ENCODE data around the gene HPS4. TPM values are rescaled to one million over a fixed set of nuclear protein-coding genes. Genes with fewer than 3 reads are reported as not detected.

Gene HPS4
- polyA plus RNA-seq, 4 donors: 23.0 to 39.0 (median 31.9) TPM

DNA sequence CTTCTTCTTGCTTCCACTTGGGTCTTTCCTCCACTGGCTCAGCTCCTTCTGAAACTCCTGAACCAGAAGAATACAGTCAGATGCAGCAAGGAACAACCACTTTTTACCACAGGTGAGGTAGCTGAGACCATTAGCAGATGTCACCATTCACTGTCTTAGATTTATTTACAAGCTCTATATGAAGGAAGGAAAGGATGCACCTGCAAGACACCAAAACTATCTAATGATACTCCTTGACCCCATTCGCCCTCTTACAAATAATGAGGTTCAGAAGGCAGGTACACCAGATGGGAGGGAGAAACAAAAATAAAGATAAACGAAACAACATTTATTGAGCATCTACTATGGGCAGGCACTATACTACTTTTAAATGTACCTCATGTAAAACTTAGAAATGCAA lies 18.4 kb upstream of the HPS4 start:
- DNase-seq (ENCODE audit: low read depth in 4 of 4, low spot score in 3 of 4): no peak

DNA sequence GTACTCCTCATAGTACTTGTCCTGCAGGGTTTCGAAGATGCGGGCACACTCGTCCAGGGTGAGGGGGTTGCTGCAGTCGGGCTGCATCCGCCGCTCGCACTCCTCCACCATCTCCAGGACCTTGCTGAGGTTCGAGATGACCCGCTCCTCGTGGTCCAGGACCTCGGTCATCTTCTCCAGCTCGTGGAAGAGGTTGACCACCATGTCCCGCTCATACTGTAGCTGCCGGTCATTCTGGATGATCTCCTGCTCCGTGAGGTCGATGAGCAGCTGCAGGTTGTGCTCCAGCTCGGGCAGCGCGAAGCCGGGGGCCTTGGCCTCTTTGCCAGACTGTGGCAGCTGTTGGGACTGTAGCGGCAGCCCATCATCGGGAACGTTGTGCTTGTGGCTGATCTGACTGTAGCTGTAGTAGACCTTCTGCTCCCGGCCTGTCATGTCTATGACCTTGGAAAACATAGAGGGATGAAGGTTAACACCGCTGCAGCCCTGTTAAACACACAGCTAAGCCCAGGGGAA lies 15.7 kb upstream of the HPS4 start:
- DNase-seq (ENCODE audit: low read depth in 4 of 4, low spot score in 3 of 4): no peak

DNA sequence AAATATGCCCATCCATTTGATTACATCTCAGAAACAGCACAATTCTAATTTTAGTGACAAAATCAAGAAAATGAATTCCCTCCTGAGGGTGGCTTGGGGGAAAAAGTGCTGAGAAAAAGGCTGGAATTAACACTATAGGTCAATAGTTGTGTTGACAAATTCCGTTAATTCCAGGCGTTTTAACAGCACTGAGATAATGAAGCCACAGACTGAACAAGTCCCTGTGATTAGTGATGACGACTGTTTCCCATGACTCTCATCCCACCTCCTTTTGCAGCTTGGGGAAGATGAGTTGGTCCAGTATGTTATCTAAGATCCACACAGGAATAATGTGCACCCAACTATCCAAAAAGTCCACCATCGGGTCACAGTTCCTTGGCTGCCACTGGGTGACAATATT lies 12.9 kb upstream of the HPS4 start:
- DNase-seq (ENCODE audit: low read depth in 4 of 4, low spot score in 3 of 4): no peak

DNA sequence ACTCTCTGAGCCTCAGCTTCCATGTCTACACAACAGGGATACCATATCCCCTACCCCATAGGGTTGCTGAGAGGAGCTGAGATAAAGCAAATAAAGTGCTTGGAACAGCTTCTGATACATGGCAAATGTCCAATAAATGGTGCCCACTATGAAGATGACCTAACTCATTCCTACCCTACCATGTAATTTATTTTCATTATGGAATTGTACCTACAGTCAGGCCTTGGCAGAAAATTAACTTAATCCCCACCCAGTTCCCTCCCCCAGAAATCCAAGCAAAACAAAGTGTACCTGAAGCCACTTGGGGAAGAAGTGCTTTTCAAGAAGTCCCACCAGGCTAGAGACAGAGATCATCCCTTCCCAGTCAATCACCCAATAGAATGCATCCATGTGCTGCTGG lies 10.9 kb upstream of the HPS4 start:
- DNase-seq (ENCODE audit: low read depth in 4 of 4, low spot score in 3 of 4): no peak

DNA sequence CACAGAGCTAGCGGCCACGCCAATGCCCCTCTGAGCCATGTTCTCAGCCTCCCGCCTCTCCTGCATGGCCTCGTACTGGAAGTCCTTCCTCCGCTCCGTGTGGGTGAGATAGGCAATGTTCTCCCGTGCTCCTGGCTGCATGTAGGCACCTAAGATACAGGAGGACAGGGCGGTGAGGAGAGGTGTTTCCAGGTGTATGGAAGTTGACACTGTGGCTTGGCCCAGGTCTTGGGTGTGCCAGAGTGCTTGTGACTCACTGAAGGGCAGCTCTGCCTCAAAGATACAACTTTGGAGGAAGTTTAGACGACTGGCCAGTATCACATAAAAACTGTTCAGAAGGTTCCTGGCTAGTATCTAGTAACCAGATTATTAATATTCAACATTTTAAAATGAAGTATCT lies 8.6 kb upstream of the HPS4 start:
- DNase-seq (ENCODE audit: low read depth in 4 of 4, low spot score in 3 of 4): no peak

DNA sequence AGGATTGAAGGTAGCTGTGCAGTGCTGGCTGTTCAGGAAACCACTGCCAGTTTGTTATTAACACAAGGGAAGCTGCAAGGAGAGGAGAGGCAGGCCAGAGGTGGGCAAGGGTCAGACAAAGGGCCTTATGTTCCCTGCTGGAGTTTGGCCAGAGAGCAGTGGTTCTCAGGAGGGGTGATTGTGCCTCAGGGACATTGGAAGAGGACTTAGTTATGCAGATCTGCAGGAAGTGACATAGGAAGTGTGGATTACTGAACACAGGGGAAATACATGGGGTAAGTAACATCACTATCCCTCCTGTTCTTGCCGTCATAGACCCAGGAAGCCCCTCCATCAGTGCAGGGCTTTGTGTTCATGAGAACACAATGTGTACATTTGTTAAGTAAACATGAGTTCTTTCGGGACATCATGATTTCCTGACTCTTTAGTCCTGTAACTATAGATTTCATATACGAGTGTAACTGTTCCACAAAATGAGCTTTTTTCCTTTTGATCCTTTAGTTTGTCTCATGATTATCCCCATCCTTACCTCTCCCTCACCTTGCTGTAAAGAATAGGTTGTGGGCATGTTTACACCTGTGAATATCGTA lies 6.0 kb upstream of the HPS4 start:
- DNase-seq (ENCODE audit: low read depth in 4 of 4, low spot score in 3 of 4): no peak

DNA sequence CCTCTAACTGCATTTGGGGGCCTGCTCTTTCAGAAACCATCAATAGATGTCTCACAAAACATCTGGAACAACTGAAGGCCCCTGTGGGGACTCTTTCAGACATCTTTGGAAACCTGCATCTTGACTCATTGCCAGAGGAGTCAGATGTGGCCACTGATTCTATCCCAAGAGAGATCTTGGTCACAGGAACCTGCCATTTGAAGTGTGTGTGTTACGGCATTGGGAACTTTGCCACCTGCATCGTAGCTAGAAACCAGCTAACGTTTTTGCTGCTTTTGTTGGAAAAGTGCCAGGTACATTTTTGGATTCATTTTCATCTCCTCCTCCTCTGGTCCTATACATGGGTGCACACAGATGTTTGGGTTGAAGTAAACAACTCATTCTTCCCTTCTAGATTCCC lies 4.4 kb upstream of the HPS4 start:
- no peak for DNase-seq (ENCODE audit: low read depth in 4 of 4, low spot score in 3 of 4)

DNA sequence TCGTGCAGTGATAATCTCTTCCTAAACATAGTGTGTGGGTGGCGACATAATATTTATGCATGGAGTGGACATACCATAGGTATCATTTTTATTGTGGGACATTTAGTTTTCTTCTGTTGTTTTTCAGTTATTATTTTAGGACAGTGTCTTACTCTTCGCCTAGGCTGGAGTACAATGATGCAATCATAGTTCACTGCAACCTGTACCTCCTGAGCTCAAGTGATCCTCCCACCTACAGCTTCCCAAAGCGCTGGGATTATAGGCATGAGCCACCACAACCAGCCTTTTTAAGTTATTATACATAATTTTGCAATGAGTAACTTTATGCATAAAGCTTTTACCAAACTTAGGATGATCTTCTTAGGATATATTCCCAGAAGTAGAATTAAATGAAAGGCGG lies 2.8 kb upstream of the HPS4 start:
- DNase-seq (ENCODE audit: low read depth in 4 of 4, low spot score in 3 of 4): no peak

DNA sequence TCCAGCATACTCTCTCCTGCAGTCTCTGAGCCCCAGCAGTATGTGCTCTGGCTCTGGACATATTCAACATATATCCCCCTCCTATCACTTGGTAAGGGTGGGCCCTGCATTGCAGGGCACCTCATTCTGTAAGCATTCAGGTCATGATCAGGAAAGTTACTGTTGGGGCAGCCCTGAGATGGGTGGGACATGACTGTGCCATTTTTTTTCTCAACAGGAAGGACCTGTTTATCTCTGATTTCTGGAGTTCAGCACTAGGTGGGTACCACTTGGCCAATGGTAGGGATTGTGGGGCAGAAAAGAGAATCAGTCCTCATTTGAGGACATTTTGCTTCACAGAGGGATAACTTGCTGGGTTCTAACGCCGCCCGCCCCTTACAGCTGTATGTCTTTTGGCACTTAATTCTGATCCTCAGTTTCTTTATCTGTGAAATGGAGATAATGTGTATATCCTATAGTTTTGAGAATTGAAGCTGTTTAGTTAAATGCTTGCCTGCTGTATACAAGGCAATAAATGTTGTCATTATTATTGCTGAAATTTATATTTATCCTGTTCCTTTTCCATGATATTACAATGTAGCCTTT lies 2.3 kb upstream of the HPS4 start:
- DNase-seq (ENCODE audit: low read depth in 4 of 4, low spot score in 3 of 4): no peak

DNA sequence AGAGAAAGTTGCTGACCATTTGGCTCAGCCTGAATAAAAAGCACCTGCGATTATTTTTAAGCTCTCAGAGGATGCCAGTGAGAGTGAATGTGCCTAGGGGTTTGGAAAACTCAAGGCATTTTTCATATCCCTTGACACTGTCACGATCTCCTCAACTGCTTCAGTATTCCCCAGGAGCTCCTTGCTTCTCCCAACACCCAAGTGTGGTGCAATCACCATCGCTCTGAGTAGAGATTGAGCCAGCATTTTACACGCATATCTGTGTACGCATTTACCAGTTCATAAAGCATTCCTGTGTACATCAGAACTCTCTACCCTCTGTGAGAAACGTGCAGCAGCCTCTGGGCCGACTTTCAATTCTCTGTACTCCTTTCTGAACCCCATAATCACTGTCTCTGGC lies 1.4 kb upstream of the HPS4 start:
- DNase-seq (ENCODE audit: low read depth in 4 of 4, low spot score in 3 of 4): no peak

DNA sequence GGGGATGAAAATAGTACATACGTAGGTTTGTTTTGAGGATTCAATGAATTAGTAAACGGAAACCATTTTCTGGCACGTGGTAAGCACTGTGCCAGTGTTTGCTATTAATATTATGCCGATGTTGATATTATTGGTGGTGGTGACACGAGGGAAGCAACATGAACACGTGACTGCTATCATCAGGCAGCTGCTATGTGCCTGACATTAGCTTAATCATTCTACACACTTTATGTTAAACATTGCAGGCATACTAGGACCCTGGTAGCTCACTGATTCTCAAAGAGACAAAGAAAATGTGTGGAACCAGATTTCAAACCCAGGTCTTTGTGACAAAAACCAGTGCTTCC lies 750 bp upstream of the HPS4 start:
- DNase-seq (ENCODE audit: low read depth in 4 of 4, low spot score in 3 of 4): no peak

DNA sequence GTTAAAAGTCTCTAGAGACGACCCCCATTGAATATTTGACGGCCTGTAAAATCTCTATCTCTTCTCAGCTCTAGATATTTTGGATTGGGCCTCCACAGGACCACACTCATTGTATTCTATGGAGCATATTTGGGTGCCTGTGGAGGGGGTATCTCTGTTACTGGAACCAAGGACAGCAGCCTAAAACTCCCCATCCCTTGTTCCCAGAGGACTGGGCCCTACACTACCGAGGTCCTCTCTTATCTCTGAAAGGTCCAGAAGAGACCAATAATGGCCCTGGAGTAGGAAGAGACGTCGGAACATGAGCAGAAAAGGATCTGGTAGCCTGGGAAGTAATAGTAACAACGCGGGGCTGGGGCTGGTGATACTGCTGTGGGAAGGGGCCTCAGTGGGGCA lies 542 bp downstream of the HPS4 start:
- no peak for DNase-seq (ENCODE audit: low read depth in 4 of 4, low spot score in 3 of 4)

DNA sequence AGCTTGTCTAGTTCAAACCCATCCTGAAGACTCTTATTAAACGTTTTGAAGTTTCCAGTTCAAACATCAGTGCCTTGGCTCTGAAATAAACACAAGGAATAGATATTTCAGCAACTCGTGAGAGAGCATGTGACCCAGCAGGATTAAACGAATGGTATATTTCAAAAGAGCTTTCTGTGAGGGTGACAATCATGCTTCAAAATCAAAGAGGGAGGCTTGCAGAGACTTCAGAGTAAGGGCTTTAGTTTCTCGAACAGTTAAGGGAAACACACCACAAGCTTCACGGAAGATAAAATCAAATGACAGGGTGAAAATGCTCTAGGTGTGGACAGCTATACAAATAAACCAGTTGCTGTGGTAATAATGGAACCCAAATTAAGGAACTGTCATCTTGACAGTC lies 1.4 kb downstream of the HPS4 start:
- no peak for DNase-seq (ENCODE audit: low read depth in 4 of 4, low spot score in 3 of 4)

DNA sequence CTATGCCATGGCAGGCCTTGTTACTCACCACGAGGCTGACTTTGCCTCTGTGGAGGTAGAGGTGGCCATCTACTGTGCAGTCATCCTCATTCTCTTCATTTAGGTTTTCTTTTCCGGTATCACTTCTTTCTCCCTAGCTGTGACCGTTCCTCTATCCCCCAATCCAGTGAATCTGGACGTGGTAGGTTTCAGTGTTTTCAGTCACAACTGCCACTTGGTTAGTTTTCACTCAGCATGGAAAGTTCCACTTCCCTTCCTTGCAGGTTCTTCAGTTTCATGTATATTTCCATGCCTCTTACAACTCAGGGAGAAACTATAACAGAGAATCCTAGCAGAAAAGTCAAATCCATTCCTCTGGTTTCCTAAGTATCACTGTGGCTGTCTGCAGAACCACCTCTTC lies 1.9 kb downstream of the HPS4 start:
- DNase-seq (ENCODE audit: low read depth in 4 of 4, low spot score in 3 of 4): no peak

DNA sequence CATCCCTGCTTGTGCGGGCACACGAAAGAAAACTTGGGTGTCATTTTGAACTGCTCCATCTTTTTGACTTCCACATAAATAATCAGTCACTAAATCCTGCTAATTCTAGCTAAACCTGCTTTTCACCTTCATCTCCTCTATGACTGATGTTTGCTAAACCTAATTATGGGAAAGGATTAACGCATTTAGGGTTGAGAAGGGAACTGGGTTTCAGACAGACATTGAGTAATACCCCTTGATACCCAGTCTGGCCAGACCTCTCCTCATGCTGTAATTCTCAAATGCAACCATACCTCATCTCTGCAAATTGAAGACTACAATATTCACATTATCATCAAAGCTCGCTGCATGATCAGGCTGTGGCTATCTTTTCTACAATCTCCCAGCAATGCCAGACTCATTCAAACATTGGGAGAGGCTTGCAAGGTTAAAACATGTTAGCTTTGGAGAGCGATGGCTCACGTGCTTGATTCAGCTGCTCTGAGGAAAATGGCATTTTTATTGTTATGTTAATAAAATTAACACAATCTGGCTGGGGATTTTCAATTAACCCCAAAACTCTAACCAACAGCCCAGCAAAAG lies 2.4 kb downstream of the HPS4 start:
- DNase-seq (ENCODE audit: low read depth in 4 of 4, low spot score in 3 of 4): no peak

DNA sequence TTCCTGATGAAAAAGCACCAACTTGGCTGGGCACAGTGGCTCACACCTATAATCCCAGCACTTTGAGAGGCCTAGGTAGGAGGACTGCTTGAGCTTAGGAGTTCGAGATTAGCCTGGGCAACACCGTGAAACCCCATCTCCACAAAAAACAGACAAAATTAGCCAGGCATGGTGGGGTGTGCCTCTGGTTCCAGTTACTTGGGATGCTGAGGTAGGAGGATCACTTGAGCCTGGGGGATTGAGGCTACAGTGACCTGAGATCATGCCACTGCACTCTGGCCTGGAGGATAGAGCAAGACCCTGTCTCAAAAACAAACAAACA lies 3.0 kb downstream of the HPS4 start:
- no peak for DNase-seq (ENCODE audit: low read depth in 4 of 4, low spot score in 3 of 4)

DNA sequence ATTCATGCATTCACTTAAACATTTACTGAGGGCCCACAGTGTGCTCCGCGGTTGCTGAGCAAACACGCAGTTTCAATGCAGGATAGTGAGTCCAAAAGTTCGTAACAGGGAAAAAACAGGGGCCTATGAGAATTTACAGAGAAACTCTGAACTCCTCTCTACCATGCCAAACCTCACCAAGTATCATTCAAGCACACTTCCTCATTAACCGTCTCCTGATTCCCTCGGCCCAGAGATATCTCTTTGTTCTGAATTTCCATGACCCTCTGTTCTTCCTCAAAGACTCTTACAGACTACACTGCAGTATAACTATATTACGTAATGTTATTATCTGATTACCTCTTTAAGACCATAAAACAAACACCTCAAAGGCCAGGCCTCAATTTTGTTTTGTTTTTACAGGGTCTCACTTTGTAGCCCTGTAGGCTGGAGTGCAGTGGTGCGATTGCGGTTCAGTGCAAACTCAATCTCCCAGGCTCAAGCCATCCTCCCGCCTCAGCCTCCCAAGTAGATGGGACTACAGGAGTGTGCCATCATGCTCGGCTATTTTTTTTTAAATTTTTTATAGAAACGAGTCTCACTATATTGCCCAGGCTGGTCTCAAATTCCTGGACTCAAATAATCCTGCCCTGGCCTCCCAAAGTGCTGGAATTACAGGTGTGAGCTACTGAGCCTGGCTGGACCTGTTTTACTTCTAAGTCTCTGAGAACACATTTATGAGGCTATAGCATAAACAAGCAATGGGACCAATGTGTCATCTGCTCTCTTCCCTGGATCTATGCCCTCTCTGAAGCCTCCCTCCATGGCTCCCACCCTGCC lies 3.6 kb downstream of the HPS4 start:
- no peak for DNase-seq (ENCODE audit: low read depth in 4 of 4, low spot score in 3 of 4)

DNA sequence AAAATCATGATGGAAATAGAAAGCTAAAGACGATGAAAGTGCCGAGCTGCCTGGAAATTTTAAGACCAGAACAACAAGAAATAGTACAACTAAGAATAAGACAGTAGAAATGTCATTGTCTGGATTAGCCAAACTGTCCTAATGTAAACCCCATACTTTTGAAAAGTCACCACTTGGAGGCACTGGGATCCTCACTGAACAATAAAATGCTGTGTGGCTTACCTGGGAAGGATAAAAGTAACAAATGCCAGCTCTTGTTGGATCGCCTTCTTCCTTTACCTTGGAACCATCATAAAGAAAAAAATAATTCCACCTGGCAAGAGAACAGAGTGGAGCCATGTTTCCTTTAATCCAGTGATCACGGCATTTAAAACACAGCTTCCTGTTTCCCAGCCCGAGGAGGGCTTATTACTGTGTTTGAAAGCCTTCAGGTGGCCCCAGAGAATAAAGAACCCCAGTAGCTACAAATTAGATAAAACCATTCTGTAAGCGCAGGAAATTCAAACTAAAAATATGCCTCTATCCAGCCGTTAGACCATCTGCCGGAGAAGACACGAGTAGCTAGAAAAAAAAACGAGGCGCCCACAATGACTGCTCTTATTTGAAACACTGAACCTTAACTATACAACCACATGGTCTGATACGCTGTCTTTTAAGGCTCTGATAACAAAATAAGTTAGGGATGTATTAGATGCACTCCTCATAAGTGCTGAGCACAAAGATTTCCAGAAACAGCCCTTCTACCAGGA lies 4.4 kb downstream of the HPS4 start:
- DNase-seq (ENCODE audit: low read depth in 4 of 4, low spot score in 3 of 4): no peak

DNA sequence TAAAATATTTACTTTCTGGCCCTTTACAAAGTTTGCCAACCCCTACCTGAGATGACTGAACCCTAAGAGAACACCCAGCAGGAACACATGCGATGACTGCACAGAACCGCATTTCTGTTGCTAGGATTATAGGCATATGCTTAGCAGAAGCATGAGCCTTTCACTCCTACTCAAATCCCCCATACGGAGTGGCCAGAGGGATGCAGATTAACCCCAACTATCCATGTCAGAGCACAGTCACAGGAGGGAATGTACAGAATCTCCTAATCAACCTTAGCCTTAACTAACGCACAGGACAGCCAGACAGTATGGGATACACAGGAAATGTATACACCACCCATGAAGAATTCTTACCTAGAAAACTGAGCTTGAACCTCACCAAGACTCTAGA lies 6.2 kb downstream of the HPS4 start:
- DNase-seq (ENCODE audit: low read depth in 4 of 4, low spot score in 3 of 4): no peak

DNA sequence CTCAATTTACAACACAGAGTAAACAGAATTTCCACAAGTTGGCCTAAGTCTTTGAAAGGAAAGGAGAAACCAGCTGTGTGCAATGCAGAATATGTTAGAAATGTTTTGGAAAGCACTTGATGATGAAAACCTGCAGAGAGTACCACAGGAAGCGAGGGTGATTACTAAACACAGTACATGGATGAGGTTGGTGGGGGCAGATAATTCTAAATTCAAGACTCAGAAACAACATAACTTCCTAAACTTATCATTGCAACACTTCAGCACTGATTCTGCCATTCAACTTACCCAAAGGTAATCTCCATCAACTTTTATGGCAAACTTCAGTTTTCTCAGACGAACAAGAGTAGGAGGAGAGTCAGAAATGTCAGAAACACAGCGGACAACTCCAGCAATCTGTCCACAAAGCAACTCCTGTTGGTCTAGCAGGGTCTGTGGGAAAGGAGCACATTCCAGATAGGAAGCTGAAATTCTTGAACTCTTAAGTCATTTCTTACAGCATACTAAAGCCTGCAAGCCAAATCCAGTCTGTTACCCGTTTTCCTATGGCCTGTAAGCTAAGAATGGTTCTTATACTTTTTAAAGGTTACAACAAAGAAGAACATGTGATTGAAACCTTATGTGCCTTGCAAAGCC lies 6.8 kb downstream of the HPS4 start:
- no peak for DNase-seq (ENCODE audit: low read depth in 4 of 4, low spot score in 3 of 4)

DNA sequence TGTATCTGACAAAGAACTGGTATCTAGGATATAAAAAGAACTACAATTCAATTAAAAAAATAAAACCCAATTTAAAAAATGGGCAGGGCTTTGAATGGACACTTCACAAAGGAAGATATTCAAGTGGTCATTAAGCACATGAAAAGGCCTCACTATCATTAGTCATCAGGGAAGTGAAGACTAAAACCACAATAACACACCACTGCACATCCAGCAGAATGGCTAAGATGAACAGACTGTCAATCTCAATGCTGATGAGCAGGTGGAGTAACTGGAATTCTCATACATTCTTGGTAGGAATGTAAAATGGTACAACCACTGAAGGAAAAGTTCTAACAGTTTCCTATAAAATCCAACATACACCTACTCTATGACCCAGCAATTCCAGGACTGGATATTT lies 8.9 kb downstream of the HPS4 start:
- DNase-seq (ENCODE audit: low read depth in 4 of 4, low spot score in 3 of 4): no peak

Data from left renal pelvis (tissue), 4 donors.